NB4 (cell line): ENCODE results near the gene CXorf38.

Source experiments
- DNase-seq: peaks from one replicate; pipeline ENCODE4 v3.0.0; 2010; ENCODE audit warnings: low read depth
- H3K4me3 ChIP-seq: one replicate; pipeline ENCODE4 v1.5.1; 2011; ENCODE audit warnings: mild to moderate bottlenecking, low read depth, low read length, moderate library complexity
- CTCF ChIP-seq: IDR thresholded peaks from one replicate; pipeline ENCODE4 v1.5.1; 2012; ENCODE audit warnings: low read depth, low read length
- MAX ChIP-seq: IDR thresholded peaks from 2 replicates; pipeline ENCODE4 v1.6.1; 2011; ENCODE audit warnings: low read depth, low read length
- MYC ChIP-seq: IDR thresholded peaks from 2 replicates; pipeline ENCODE4 v1.6.1; 2011; ENCODE audit warnings: low read depth, low read length
- POLR2A ChIP-seq: IDR thresholded peaks from 2 replicates; pipeline ENCODE4 v1.6.1; 2011; ENCODE audit warnings: mild to moderate bottlenecking; ENCODE audit not compliant: insufficient read length; ENCODE audit errors: extremely low read depth

Gene CXorf38

GRCh38 chrX:40644821-40645358 is 2.5 kb downstream of the CXorf38 start:
- peak; percentile 74 for DNase-seq
- peak overlapping the region; percentile 65 for H3K4me3 ChIP-seq
- TF ChIP-seq POLR2A, result no peak
- TF ChIP-seq MAX, result 0 out of 2 replicates have a peak, but pooled peaks have one; percentile 45
- TF ChIP-seq CTCF, result no peak
- peak; percentile 34 for TF ChIP-seq MYC

- peak overlapping the region; percentile 65 for H3K4me3 ChIP-seq
- DNase-seq, result peak; percentile 84
- TF ChIP-seq MYC, result peak; percentile 87
- TF ChIP-seq CTCF, result no peak
- TF ChIP-seq MAX, result peak; percentile 83
These were observed 3.2 kb downstream of the CXorf38 start for GRCh38 chrX:40644176-40644575.

GRCh38 chrX:40637687-40638086 is 9.7 kb downstream of the CXorf38 start:
- H3K4me3 ChIP-seq, result no peak overlapping the region
- TF ChIP-seq POLR2A (no peak), CTCF (no peak), MYC (no peak), MAX (no peak)
- DNase-seq, result no peak

- no peak for TF ChIP-seq MAX
- TF ChIP-seq MYC, result no peak
- no peak for TF ChIP-seq POLR2A
- TF ChIP-seq CTCF, result no peak
- no peak for DNase-seq
- H3K4me3 ChIP-seq, result no peak overlapping the region
These were observed 15.2 kb downstream of the CXorf38 start for GRCh38 chrX:40632199-40632598.

GRCh38 chrX:40628506-40628905 is 18.9 kb downstream of the CXorf38 start:
- TF ChIP-seq MYC (no peak), MAX (no peak)
- peak; percentile 23 for DNase-seq
- no peak overlapping the region for H3K4me3 ChIP-seq

GRCh38 chrX:40625294-40625693 is 22.1 kb downstream of the CXorf38 start:
- no peak for TF ChIP-seq MYC
- no peak for TF ChIP-seq POLR2A
- TF ChIP-seq CTCF, result no peak
- no peak for TF ChIP-seq MAX
- no peak overlapping the region for H3K4me3 ChIP-seq
- DNase-seq, result no peak
